Karpas-422 (cell line): ENCODE results near the gene ANO6. TPM values are rescaled to one million over a fixed set of nuclear protein-coding genes. Genes with fewer than 3 reads are reported as not detected.

ENCODE experiments used
- DNase-seq: peaks from one replicate; pipeline ENCODE4 v3.0.0-alpha.2; 2015
- H2AFZ ChIP-seq: fragments of 200-600 bp; sonication (generic); 2 replicates; pipeline ENCODE4 v1.6.1; 2014; ENCODE audit warnings: antibody characterized with exemption, low read length, mixed read lengths
- H3K27ac ChIP-seq: fragments of 200-600 bp; sonication (generic); 2 replicates; pipeline ENCODE4 v1.5.1; 2014; ENCODE audit warnings: mild to moderate bottlenecking, low read length, moderate library complexity
- H3K27me3 ChIP-seq: fragments of 200-600 bp; sonication (generic); 2 replicates; pipeline ENCODE4 v1.6.1; 2014; ENCODE audit warnings: low read length, mixed read lengths
- H3K36me3 ChIP-seq: fragments of 200-600 bp; sonication (generic); 2 replicates; pipeline ENCODE4 v1.6.1; 2014; ENCODE audit warnings: low read length, mixed read lengths; ENCODE audit not compliant: insufficient read depth
- H3K4me1 ChIP-seq: fragments of 200-600 bp; sonication (generic); 2 replicates; pipeline ENCODE4 v1.6.1; 2014; ENCODE audit warnings: mild to moderate bottlenecking, low read length, mixed read lengths
- H3K4me2 ChIP-seq: fragments of 200-600 bp; sonication (generic); 2 replicates; pipeline ENCODE4 v1.6.1; 2014; ENCODE audit warnings: low read length, low read depth, mild to moderate bottlenecking; ENCODE audit not compliant: poor library complexity, severe bottlenecking
- H3K4me3 ChIP-seq: fragments of 200-600 bp; sonication (generic); 2 replicates; pipeline ENCODE4 v1.5.1; 2014; ENCODE audit warnings: mild to moderate bottlenecking, antibody characterized with exemption, low read length, mixed read lengths
- H3K79me2 ChIP-seq: fragments of 200-600 bp; sonication (generic); 2 replicates; pipeline ENCODE4 v1.6.1; 2014; ENCODE audit warnings: mild to moderate bottlenecking, low read length, mixed read lengths
- H3K9ac ChIP-seq: fragments of 200-600 bp; sonication (generic); 2 replicates; pipeline ENCODE4 v1.6.0; 2014; ENCODE audit warnings: low read length
- H3K9me2 ChIP-seq: fragments of 200-600 bp; sonication (generic), shearing (Covaris generic); replicated peaks from 2 replicates; pipeline ENCODE4 v1.6.0; 2014; ENCODE audit warnings: mild to moderate bottlenecking, low read length, moderate library complexity; ENCODE audit not compliant: insufficient read depth
- H3K9me3 ChIP-seq: fragments of 300-700, 200-600 bp; sonication (generic); 2 replicates; pipeline ENCODE4 v1.6.1; 2014; ENCODE audit warnings: low read length, mixed read lengths
- H4K20me1 ChIP-seq: fragments of 200-600 bp; sonication (generic); 2 replicates; pipeline ENCODE4 v1.6.1; 2014; ENCODE audit warnings: mild to moderate bottlenecking, antibody characterized with exemption, low read length, low read depth; ENCODE audit not compliant: insufficient read depth
- total RNA-seq: library from RNA; depleted of rRNA; stranded (reverse); fragments of >200 nt; shearing (Covaris generic); gene quantifications from 2 replicates; pipeline ENCODE4 v1.2.3, GENCODE V29; 2014; ENCODE audit warnings: low replicate concordance

The ANO6 gene
- total RNA-seq, 1 experiment from 2014 or later, result 1.1 TPM

GRCh38 chr12:45216230-45216982 lies 511 bp downstream of the ANO6 start:
- Histone ChIP-seq H3K36me3 (no peaks in the 10 kb centered on the region), H3K9me3 (no peaks in the 10 kb centered on the region), H3K4me2 (peak overlapping the region; percentile 88), H3K79me2 (no peaks in the 10 kb centered on the region), H3K4me3 (peak overlapping the region; percentile 66), H2AFZ (peak overlapping the region; percentile 98; the same call in 1 of the 2 replicates), H3K27ac (no peak overlapping the region), H3K9me2 (no peaks in the 10 kb centered on the region), H3K9ac (peak overlapping the region; percentile 66), H4K20me1 (no peaks in the 10 kb centered on the region), H3K27me3 (no peaks in the 10 kb centered on the region), H3K4me1 (peaks cover 16% of the 10 kb centered on the region)
- DNase-seq, result no peak

GRCh38 chr12:45216983-45217485 lies 1.1 kb downstream of the ANO6 start:
- Histone ChIP-seq H3K9me3 (no peaks in the 10 kb centered on the region), H3K9ac (peak overlapping the region; percentile 66; the same call in 1 of the 2 replicates), H3K4me1 (peaks cover 16% of the 10 kb centered on the region), H3K4me2 (peak overlapping the region; percentile 88), H2AFZ (no peak overlapping the region), H3K36me3 (no peaks in the 10 kb centered on the region), H3K27me3 (no peaks in the 10 kb centered on the region), H3K4me3 (peak overlapping the region; percentile 66; the same call in 1 of the 2 replicates), H4K20me1 (no peaks in the 10 kb centered on the region), H3K27ac (no peak overlapping the region), H3K9me2 (no peaks in the 10 kb centered on the region), H3K79me2 (no peaks in the 10 kb centered on the region)
- no peak for DNase-seq

- Histone ChIP-seq H3K4me2 (no peak overlapping the region), H3K4me3 (no peak overlapping the region), H3K9ac (no peak overlapping the region), H3K9me2 (no peaks in the 10 kb centered on the region), H2AFZ (no peak overlapping the region), H4K20me1 (no peaks in the 10 kb centered on the region), H3K36me3 (no peaks in the 10 kb centered on the region), H3K27me3 (no peaks in the 10 kb centered on the region), H3K9me3 (no peaks in the 10 kb centered on the region), H3K27ac (no peak overlapping the region), H3K4me1 (peaks cover 16% of the 10 kb centered on the region), H3K79me2 (no peaks in the 10 kb centered on the region)
- no peak for DNase-seq
Observed at GRCh38 chr12:45217846-45218245, 2.0 kb downstream of the ANO6 start.

- H3K9me3 ChIP-seq, result no peaks in the 10 kb centered on the region
- H3K4me2 ChIP-seq, result no peak overlapping the region
- no peak overlapping the region for H3K4me3 ChIP-seq
- H3K9ac ChIP-seq, result no peak overlapping the region
- H3K36me3 ChIP-seq, result no peaks in the 10 kb centered on the region
- no peak overlapping the region for H3K27ac ChIP-seq
- H3K27me3 ChIP-seq, result no peaks in the 10 kb centered on the region
- DNase-seq, result no peak
- no peaks in the 10 kb centered on the region for H3K9me2 ChIP-seq
- no peak overlapping the region for H2AFZ ChIP-seq
- H3K79me2 ChIP-seq, result no peaks in the 10 kb centered on the region
- H4K20me1 ChIP-seq, result no peaks in the 10 kb centered on the region
- H3K4me1 ChIP-seq, result peaks cover 16% of the 10 kb centered on the region
Observed at GRCh38 chr12:45219621-45220020, 3.7 kb downstream of the ANO6 start.

GRCh38 chr12:45220363-45220931 lies 4.6 kb downstream of the ANO6 start:
- no peaks in the 10 kb centered on the region for H4K20me1 ChIP-seq
- no peak overlapping the region for H3K4me3 ChIP-seq
- H3K4me2 ChIP-seq, result no peak overlapping the region

GRCh38 chr12:45220969-45221368 lies 5.1 kb downstream of the ANO6 start:
- H3K79me2 ChIP-seq, result no peaks in the 10 kb centered on the region
- H3K4me3 ChIP-seq, result no peak overlapping the region
- no peaks in the 10 kb centered on the region for H3K27me3 ChIP-seq
- no peaks in the 10 kb centered on the region for H3K9me3 ChIP-seq
- H3K4me2 ChIP-seq, result no peak overlapping the region
- no peaks in the 10 kb centered on the region for H3K9me2 ChIP-seq
- no peaks in the 10 kb centered on the region for H4K20me1 ChIP-seq
- peaks cover 4% of the 10 kb centered on the region for H3K4me1 ChIP-seq
- no peak overlapping the region for H2AFZ ChIP-seq
- no peak overlapping the region for H3K27ac ChIP-seq
- no peak for DNase-seq
- H3K36me3 ChIP-seq, result no peaks in the 10 kb centered on the region
- H3K9ac ChIP-seq, result no peak overlapping the region

More at GRCh38 chr12:45220363-45220931, 4.6 kb downstream of the ANO6 start:
- Histone ChIP-seq H3K36me3 (no peaks in the 10 kb centered on the region), H3K9me3 (no peaks in the 10 kb centered on the region), H2AFZ (no peak overlapping the region), H3K4me1 (peaks cover 8% of the 10 kb centered on the region), H3K27me3 (no peaks in the 10 kb centered on the region), H3K9me2 (no peaks in the 10 kb centered on the region), H3K9ac (no peak overlapping the region), H3K27ac (no peak overlapping the region), H3K79me2 (no peaks in the 10 kb centered on the region)
- no peak for DNase-seq

GRCh38 chr12:45223868-45224267 lies 8.0 kb downstream of the ANO6 start:
- no peaks in the 10 kb centered on the region for H3K36me3 ChIP-seq
- no peaks in the 10 kb centered on the region for H3K79me2 ChIP-seq
- H3K9ac ChIP-seq, result no peak overlapping the region
- H3K27me3 ChIP-seq, result no peaks in the 10 kb centered on the region
- H3K9me2 ChIP-seq, result no peaks in the 10 kb centered on the region
- H3K4me2 ChIP-seq, result no peak overlapping the region
- no peaks in the 10 kb centered on the region for H3K9me3 ChIP-seq
- H4K20me1 ChIP-seq, result no peaks in the 10 kb centered on the region
- no peaks in the 10 kb centered on the region for H3K4me1 ChIP-seq
- H2AFZ ChIP-seq, result no peak overlapping the region
- no peak for DNase-seq
- H3K27ac ChIP-seq, result no peak overlapping the region
- no peak overlapping the region for H3K4me3 ChIP-seq

- Histone ChIP-seq H4K20me1 (no peaks in the 10 kb centered on the region), H3K27me3 (no peaks in the 10 kb centered on the region), H3K27ac (no peak overlapping the region), H3K4me2 (no peak overlapping the region), H3K9me3 (no peaks in the 10 kb centered on the region), H3K36me3 (no peaks in the 10 kb centered on the region), H3K9me2 (no peaks in the 10 kb centered on the region), H3K4me3 (no peak overlapping the region), H3K9ac (no peak overlapping the region), H2AFZ (no peak overlapping the region), H3K79me2 (no peaks in the 10 kb centered on the region), H3K4me1 (no peaks in the 10 kb centered on the region)
- DNase-seq, result no peak
Observed at GRCh38 chr12:45224311-45224710, 8.4 kb downstream of the ANO6 start.
